Mesodermal cell (in vitro differentiated cells): ENCODE results near the gene DTNA.
"Not testable (repeated sequence)": the region's sequence is repeated elsewhere in the genome, so short reads cannot be mapped to it uniquely, and the experiment has no call there.

Experiments
- H3K27ac ChIP-seq: 2 replicates; pipeline ENCODE4 v1.7.0; 2013; ENCODE audit warnings: mild to moderate bottlenecking, low read depth, low read length, moderate library complexity; ENCODE audit not compliant: severe bottlenecking
- H3K36me3 ChIP-seq: 2 replicates; pipeline ENCODE4 v1.7.1; 2013; ENCODE audit warnings: mild to moderate bottlenecking, low read length, moderate library complexity; ENCODE audit not compliant: control insufficient read depth, insufficient read depth
- H3K4me1 ChIP-seq: one replicate; pipeline ENCODE4 v1.7.1; 2013; ENCODE audit warnings: mild to moderate bottlenecking, low read length; ENCODE audit not compliant: insufficient read depth, control insufficient read depth, poor library complexity, severe bottlenecking
- H3K4me3 ChIP-seq: 2 replicates; pipeline ENCODE4 v1.7.0; 2013; ENCODE audit warnings: low read length, control low read depth, mild to moderate bottlenecking; ENCODE audit not compliant: insufficient read depth, poor library complexity, severe bottlenecking; ENCODE audit errors: extremely low read depth
- H3K9me3 ChIP-seq: 2 replicates; pipeline ENCODE4 v1.7.1; 2013; ENCODE audit warnings: mild to moderate bottlenecking, low read length, moderate library complexity; ENCODE audit not compliant: control insufficient read depth
- WGBS, 2 experiments: methylation state at CpG; one replicate each; pipeline ENCODE4 v1.1.5; 2013; ENCODE audit warnings: missing lambda C conversion rate in 2 of 2; ENCODE audit not compliant: insufficient coverage in 2 of 2; 5-methylcytosine and 5-hydroxymethylcytosine counted together

Gene DTNA

GRCh38 chr18:34890486-34891085, 180.5 kb downstream of the DTNA start:
- Histone ChIP-seq H3K4me1 (no peaks in the 10 kb centered on the region), H3K36me3 (no peaks in the 10 kb centered on the region), H3K27ac (no peak overlapping the region), H3K9me3 (peaks cover 19% of the 10 kb centered on the region), H3K4me3 (no peak overlapping the region)
- 96 to 97% methylated on average over 4 to 5 of the region's 6 CpGs for WGBS, 2 experiments

DNA sequence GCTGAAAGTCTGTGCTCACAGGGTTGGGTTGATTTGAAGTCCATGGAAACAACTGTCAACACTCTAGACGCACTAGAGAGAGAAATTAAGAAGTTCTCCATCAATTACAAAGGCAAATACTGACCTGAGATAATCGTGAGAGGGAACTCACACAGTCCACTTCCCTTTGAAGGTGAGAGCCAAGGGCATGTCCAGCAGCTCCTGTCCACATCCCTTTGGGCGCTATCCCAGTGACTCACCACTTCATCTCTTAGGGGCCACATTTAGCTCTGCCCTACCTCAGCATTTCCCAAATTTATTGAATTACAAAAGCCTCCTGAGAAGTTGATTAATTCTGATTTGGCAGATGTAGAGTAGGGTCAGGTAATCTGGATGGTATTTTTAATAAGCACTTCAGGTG, 182.3 kb downstream of the DTNA start:
- Histone ChIP-seq H3K4me3 (no peak overlapping the region), H3K9me3 (peaks cover 19% of the 10 kb centered on the region), H3K4me1 (no peaks in the 10 kb centered on the region), H3K27ac (no peak overlapping the region), H3K36me3 (no peaks in the 10 kb centered on the region)
- 95% methylated on average over 2 of the region's 3 CpGs; no CpG with 5 or more reads in 1 of the 2 experiments for WGBS, 2 experiments

GRCh38 chr18:34893239-34893638, 183.1 kb downstream of the DTNA start:
- Histone ChIP-seq H3K9me3 (peaks cover 19% of the 10 kb centered on the region), H3K36me3 (no peaks in the 10 kb centered on the region), H3K4me1 (no peaks in the 10 kb centered on the region), H3K27ac (no peak overlapping the region), H3K4me3 (no peak overlapping the region)

- no peaks in the 10 kb centered on the region for H3K36me3 ChIP-seq
- no peaks in the 10 kb centered on the region for H3K4me1 ChIP-seq
- no peak overlapping the region for H3K4me3 ChIP-seq
- no peaks in the 10 kb centered on the region for H3K9me3 ChIP-seq
- H3K27ac ChIP-seq = no peak overlapping the region
Observed at GRCh38 chr18:34901299-34901698, 191.2 kb downstream of the DTNA start.

GRCh38 chr18:34904994-34905393, 194.9 kb downstream of the DTNA start:
- no CpG with 5 or more reads among the region's 3 CpGs for WGBS, 2 experiments
- Histone ChIP-seq H3K4me1 (peaks cover 7% of the 10 kb centered on the region), H3K27ac (no peak overlapping the region), H3K36me3 (no peaks in the 10 kb centered on the region), H3K4me3 (no peak overlapping the region), H3K9me3 (no peaks in the 10 kb centered on the region)

GRCh38 chr18:34906985-34907384, 196.9 kb downstream of the DTNA start:
- not testable (repeated sequence) for H3K9me3 ChIP-seq, H3K27ac ChIP-seq, H3K36me3 ChIP-seq, H3K4me3 ChIP-seq
- peaks cover 26% of the 10 kb centered on the region for H3K4me1 ChIP-seq
- WGBS, 2 experiments = no CpG with 5 or more reads among the region's 1 CpG

DNA sequence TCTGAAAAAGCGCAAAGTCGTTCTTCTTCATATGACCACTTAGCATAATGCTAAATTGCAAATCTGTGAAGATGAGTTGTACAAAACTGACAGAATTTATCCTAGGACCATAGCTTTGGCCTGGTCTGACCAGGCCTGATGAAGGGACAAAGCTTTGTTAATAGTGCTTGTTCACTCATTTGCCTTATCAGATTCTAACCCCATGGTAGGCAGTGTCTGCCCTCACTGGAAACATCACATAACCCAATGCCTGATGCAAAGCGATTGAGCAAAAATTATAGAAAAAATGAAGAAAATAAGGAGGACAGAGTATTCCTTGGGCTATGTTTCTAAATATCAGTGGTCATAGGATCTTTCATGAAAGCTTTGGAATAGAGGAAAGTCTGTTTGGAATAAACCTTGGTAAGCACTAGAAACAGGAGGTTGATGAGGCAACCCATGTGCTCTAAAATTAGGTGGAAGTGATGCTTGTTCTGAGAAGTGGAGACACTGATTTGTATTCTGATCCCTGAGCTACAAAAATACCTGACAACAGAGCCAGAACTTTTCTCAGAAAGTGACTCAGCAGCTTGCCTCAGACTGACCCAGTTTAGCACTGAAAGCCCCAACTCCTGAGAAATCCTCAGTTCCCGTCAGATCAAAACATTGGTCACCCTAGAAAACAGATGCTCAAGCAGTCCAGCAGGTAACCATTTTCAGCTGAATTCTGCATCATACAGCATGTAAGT, 199.7 kb downstream of the DTNA start:
- H3K36me3 ChIP-seq = no peaks in the 10 kb centered on the region
- WGBS, 2 experiments = 100% methylated on average over 1 to 4 of the region's 4 CpGs
- no peaks in the 10 kb centered on the region for H3K9me3 ChIP-seq
- no peak overlapping the region for H3K4me3 ChIP-seq
- H3K27ac ChIP-seq = no peak overlapping the region
- peaks cover 46% of the 10 kb centered on the region for H3K4me1 ChIP-seq

- H3K4me1 ChIP-seq = peaks cover 49% of the 10 kb centered on the region
- H3K36me3 ChIP-seq = no peaks in the 10 kb centered on the region
- peak overlapping the region; percentile 86 for H3K27ac ChIP-seq
- no peaks in the 10 kb centered on the region for H3K9me3 ChIP-seq
- no peak overlapping the region for H3K4me3 ChIP-seq
- WGBS, 2 experiments = no CpG with 5 or more reads among the region's 2 CpGs
Observed at GRCh38 chr18:34911081-34911480, 201.0 kb downstream of the DTNA start.

DNA sequence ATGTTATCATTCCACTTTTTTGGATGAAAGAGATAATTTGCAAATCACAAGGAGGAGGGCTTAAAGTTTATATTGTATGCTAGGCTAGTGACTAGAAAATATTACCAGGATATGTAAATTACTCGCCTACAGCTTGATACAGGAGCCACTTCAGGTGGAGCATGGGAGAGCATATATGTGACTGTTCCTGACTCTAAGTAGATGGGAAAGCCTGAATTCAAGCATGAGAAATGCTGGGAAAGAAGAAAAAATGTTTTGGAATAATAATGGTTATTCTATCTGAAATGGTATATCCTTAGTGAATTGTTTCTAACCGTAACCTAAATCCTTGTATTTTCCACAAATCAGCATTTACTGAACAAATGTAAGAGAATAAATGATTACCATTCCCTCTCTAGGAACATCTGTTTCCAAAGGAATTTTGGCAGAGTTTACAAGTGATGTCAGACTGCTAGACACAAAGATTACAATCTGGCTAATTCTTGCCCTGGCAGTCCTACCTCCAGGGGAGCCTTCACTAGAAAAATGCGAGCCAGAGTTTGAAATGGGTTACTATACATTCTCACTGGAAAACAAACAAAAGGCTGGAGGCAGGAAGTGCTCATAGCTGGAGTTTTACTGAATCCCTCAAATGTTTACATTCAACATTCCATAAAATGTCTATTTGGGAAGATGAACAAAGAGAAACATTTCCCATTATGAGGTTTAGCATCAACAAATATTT, 201.7 kb downstream of the DTNA start:
- Histone ChIP-seq H3K27ac (peak overlapping the region; percentile 86), H3K4me1 (peaks cover 49% of the 10 kb centered on the region), H3K9me3 (no peaks in the 10 kb centered on the region), H3K36me3 (no peaks in the 10 kb centered on the region), H3K4me3 (no peak overlapping the region)
- WGBS, 2 experiments = 70 to 100% methylated on average over 1 to 2 of the region's 3 CpGs

DNA sequence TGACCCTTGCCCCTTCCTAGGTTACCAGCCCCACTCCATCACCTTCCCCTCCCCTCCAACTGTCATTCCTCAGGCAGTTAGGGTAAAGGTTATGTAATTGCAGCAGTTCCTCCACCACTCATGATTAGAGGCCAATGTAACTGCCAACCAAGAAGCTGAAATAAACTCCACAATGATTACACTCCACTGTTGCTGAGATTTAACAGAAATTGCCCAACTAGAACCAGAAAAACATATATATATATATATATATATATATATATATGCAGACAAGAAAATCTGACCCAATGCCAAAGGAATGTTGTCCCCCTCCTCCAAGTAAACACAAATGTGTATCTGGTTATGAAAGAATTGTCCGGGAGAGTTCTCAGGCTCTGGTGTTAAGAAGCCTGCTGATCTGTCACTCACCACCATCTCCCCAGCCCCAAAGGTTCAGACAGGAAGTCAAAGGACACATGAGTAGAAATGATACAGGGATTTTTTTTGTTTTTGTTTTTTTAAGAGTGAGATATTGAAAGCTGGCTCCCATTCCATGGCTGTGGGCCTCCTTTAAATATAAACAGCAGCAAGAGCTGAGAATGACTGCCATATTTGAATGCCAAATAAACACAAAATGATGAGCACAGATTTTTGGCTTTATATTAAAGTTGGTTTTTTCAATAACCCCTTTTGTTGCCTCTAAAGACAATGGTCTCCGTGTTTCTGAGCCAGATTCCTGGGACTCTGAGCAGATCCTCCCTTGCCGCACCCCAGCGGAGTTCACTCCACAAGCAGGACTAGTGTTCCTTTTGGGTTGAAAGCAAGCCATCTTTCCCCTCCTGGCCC, 204.0 kb downstream of the DTNA start:
- WGBS, 2 experiments = 80 to 86% methylated on average over 1 to 2 of the region's 4 CpGs
- H3K4me3 ChIP-seq = no peak overlapping the region

More for the DNA sequence above, 204.0 kb downstream of the DTNA start:
- Histone ChIP-seq H3K27ac (peak overlapping the region; percentile 78), H3K36me3 (no peaks in the 10 kb centered on the region), H3K9me3 (no peaks in the 10 kb centered on the region), H3K4me1 (peaks cover 56% of the 10 kb centered on the region)
